KMS-11 (cell line): ENCODE results near the gene BCAN.
A peak's percentile ranks its signal among the peaks of the same experiment; 100 is the strongest.

Source experiments
- H2AFZ ChIP-seq: fragments of 200-600 bp; sonication (generic); 2 replicates; pipeline ENCODE4 v1.6.1; 2016; ENCODE audit warnings: antibody characterized with exemption, mixed run types, low read depth
- H3K27ac ChIP-seq: fragments of 200-600 bp; sonication (generic); 2 replicates; pipeline ENCODE4 v1.6.1; 2016; ENCODE audit warnings: mild to moderate bottlenecking, mixed run types
- H3K27me3 ChIP-seq: fragments of 200-600 bp; sonication (generic); 2 replicates; pipeline ENCODE4 v1.6.1; 2017; ENCODE audit warnings: mild to moderate bottlenecking, low read depth, mixed run types, moderate library complexity; ENCODE audit not compliant: insufficient read depth
- H3K36me3 ChIP-seq: fragments of 200-600 bp; sonication (generic); 2 replicates; pipeline ENCODE4 v1.6.1; 2017; ENCODE audit warnings: mild to moderate bottlenecking, mixed run types; ENCODE audit not compliant: insufficient read depth
- H3K4me1 ChIP-seq: fragments of 200-600 bp; sonication (generic); 2 replicates; pipeline ENCODE4 v1.6.1; 2016; ENCODE audit warnings: mild to moderate bottlenecking, low read depth, mixed run types; ENCODE audit not compliant: poor library complexity, severe bottlenecking
- H3K4me2 ChIP-seq: fragments of 200-600 bp; sonication (generic); 2 replicates; pipeline ENCODE4 v1.7.0; 2016; ENCODE audit warnings: mild to moderate bottlenecking, mixed run types
- H3K4me3 ChIP-seq: fragments of 200-600 bp; sonication (generic); IDR thresholded peaks from 2 replicates; pipeline ENCODE4 v1.6.1; 2017; ENCODE audit warnings: low read depth, low read length, mixed read lengths; ENCODE audit not compliant: insufficient read depth
- H3K79me2 ChIP-seq: fragments of 200-600 bp; sonication (generic); 2 replicates; pipeline ENCODE4 v1.6.1; 2016; ENCODE audit warnings: low read depth, mixed run types; ENCODE audit not compliant: insufficient read depth
- H3K9ac ChIP-seq: fragments of 200-600 bp; sonication (generic); 2 replicates; pipeline ENCODE4 v1.6.1; 2016; ENCODE audit warnings: mild to moderate bottlenecking, mixed run types
- H4K20me1 ChIP-seq: fragments of 200-600 bp; sonication (generic); 2 replicates; pipeline ENCODE4 v1.6.1; 2016; ENCODE audit warnings: mild to moderate bottlenecking, mixed run types; ENCODE audit not compliant: insufficient read depth
- CTCF ChIP-seq: fragments of 200-600 bp; sonication (generic); conservative IDR thresholded peaks from 2 replicates; pipeline ENCODE4 v1.6.1; 2017; ENCODE audit warnings: low read depth, mild to moderate bottlenecking, antibody characterized with exemption, low read length, moderate library complexity, mixed read lengths

BCAN gene

GRCh38 chr1:156676114-156676819 is 34.4 kb downstream of the BCAN start:
- Histone ChIP-seq H3K27me3 (peaks cover 100% of the 10 kb centered on the region), H2AFZ (no peak overlapping the region), H3K27ac (no peak overlapping the region), H3K9ac (no peak overlapping the region), H3K4me1 (no peaks in the 10 kb centered on the region), H3K4me3 (no peak overlapping the region), H3K79me2 (no peaks in the 10 kb centered on the region), H3K36me3 (no peaks in the 10 kb centered on the region), H4K20me1 (no peaks in the 10 kb centered on the region), H3K4me2 (no peak overlapping the region)
- no peak for TF ChIP-seq CTCF

- H2AFZ ChIP-seq: no peak within 1 kb of the TSS
- no peaks in the 10 kb centered on the region for H3K4me1 ChIP-seq
- no peak for TF ChIP-seq CTCF
- no peak within 1 kb of the TSS for H3K4me3 ChIP-seq
- no peak within 1 kb of the TSS for H3K27ac ChIP-seq
- no peak within 1 kb of the TSS for H3K4me2 ChIP-seq
- H3K9ac ChIP-seq: no peak within 1 kb of the TSS
- peaks cover 100% of the 10 kb centered on the region for H3K27me3 ChIP-seq
- no peaks in the 10 kb centered on the region for H4K20me1 ChIP-seq
- no peaks in the 10 kb centered on the region for H3K36me3 ChIP-seq
- H3K79me2 ChIP-seq: no peaks in the 10 kb centered on the region
Measured at GRCh38 chr1:156676820-156677615, 35.1 kb downstream of the BCAN start, which contains the start of gene NES. Gene NES (minus strand): TSS chr1:156677407. CDS start chr1:156677264, 143 bp downstream.

- peaks cover 100% of the 10 kb centered on the region for H3K27me3 ChIP-seq
- no peaks in the 10 kb centered on the region for H3K79me2 ChIP-seq
- no peaks in the 10 kb centered on the region for H3K4me1 ChIP-seq
- no peaks in the 10 kb centered on the region for H4K20me1 ChIP-seq
- no peak overlapping the region for H3K27ac ChIP-seq
- no peak overlapping the region for H3K4me3 ChIP-seq
- H3K36me3 ChIP-seq: no peaks in the 10 kb centered on the region
- TF ChIP-seq CTCF: peak; percentile 99
- H2AFZ ChIP-seq: no peak overlapping the region
- H3K9ac ChIP-seq: no peak overlapping the region
- no peak overlapping the region for H3K4me2 ChIP-seq
Measured at GRCh38 chr1:156677616-156678596, 36.0 kb downstream of the BCAN start.

- Histone ChIP-seq H2AFZ (no peak overlapping the region), H3K4me1 (no peaks in the 10 kb centered on the region), H4K20me1 (no peaks in the 10 kb centered on the region), H3K27ac (no peak overlapping the region), H3K4me2 (no peak overlapping the region), H3K36me3 (no peaks in the 10 kb centered on the region), H3K4me3 (no peak overlapping the region), H3K9ac (no peak overlapping the region), H3K27me3 (peaks cover 99% of the 10 kb centered on the region), H3K79me2 (no peaks in the 10 kb centered on the region)
- TF ChIP-seq CTCF: no peak
Measured at GRCh38 chr1:156680056-156680455, 38.1 kb downstream of the BCAN start.
